Muscle layer of colon (tissue), 2 donors: ENCODE data around the gene L3MBTL3.

Experiments used
- H3K27ac ChIP-seq: one replicate; pipeline ENCODE4 v1.7.0; 2013; ENCODE audit warnings: low read depth, mild to moderate bottlenecking, low read length, moderate library complexity
- H3K27me3 ChIP-seq, 2 donors: one replicate each; pipeline ENCODE4 v1.7.0; 2013; ENCODE audit warnings: low read length in 2 of 2, mild to moderate bottlenecking in 2 of 2; ENCODE audit not compliant: insufficient read depth in 2 of 2, control insufficient read depth in 1 of 2
- H3K36me3 ChIP-seq: one replicate; pipeline ENCODE4 v1.7.0; 2013; ENCODE audit warnings: mild to moderate bottlenecking, low read length; ENCODE audit not compliant: insufficient read depth
- H3K4me1 ChIP-seq: one replicate; pipeline ENCODE4 v1.7.0; 2013; ENCODE audit warnings: mild to moderate bottlenecking, low read length; ENCODE audit not compliant: insufficient read depth
- H3K4me3 ChIP-seq, 2 donors: one replicate each; pipeline ENCODE4 v1.7.0; 2013; ENCODE audit warnings: low read length in 2 of 2, low read depth in 1 of 2, mild to moderate bottlenecking in 1 of 2, moderate library complexity in 1 of 2
- H3K9ac ChIP-seq: one replicate; pipeline ENCODE4 v1.7.0; 2013; ENCODE audit warnings: low read length
- H3K9me3 ChIP-seq: one replicate; pipeline ENCODE4 v1.7.0; 2013; ENCODE audit warnings: mild to moderate bottlenecking, low read length
- donor health status: abdominal sarcoma.
- donor health status: Adenocarcinoma of cecum.

Gene L3MBTL3

DNA sequence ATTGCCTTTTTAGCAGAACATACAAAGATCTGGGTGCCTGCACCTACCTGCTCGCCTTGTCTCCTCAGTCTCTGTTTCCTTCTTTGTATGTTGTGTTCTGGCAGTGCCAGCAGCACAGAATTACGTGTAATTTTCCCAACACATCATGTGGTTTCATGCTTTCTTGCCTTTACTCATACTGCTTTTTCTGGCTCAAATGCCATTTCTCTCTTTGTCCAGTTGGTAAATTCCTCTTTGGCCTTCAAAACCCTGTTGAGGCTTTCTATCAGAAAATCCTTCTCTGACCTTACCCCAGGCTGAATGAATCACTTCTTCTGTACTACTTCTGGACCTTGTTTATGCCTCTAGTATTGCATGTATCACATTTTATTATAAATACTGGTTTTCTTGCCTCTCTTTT is 31.8 kb downstream of the L3MBTL3 start:
- H3K27me3 ChIP-seq, result no peaks in the 10 kb centered on the region
- no peak overlapping the region for H3K4me3 ChIP-seq
- H3K9me3 ChIP-seq, result no peaks in the 10 kb centered on the region
- peaks cover 13% of the 10 kb centered on the region for H3K36me3 ChIP-seq
- H3K9ac ChIP-seq, result no peak overlapping the region
- H3K27ac ChIP-seq, result no peak overlapping the region
- H3K4me1 ChIP-seq, result no peaks in the 10 kb centered on the region

- Histone ChIP-seq H3K27ac (no peak overlapping the region), H3K4me3 (no peak overlapping the region), H3K9ac (no peak overlapping the region), H3K27me3 (no peaks in the 10 kb centered on the region), H3K4me1 (no peaks in the 10 kb centered on the region), H3K36me3 (peaks cover 31% of the 10 kb centered on the region), H3K9me3 (no peaks in the 10 kb centered on the region)
These were observed 36.3 kb downstream of the L3MBTL3 start for GRCh38 chr6:130054725-130055124.

DNA sequence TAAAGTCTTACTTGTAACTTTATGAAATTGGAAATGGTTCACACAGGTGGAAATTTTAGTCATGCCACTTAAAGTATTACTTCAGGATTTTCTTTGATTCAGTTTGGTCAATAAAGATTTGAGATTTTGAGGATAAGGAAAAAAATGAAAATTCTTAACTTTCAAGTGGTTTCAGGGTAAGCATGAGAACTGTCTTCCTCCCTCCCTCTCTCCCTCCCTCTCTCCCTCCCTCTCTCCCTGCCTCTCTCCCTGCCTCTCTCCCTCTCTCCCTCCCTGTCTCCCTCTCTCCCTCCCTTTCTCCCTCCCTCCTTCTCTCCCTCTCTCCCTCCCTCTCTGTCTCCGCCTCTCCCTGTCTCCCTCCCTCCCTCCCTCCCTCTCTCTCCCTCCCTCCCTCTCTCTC is 36.9 kb downstream of the L3MBTL3 start:
- Histone ChIP-seq H3K36me3 (peaks cover 31% of the 10 kb centered on the region), H3K27ac (no peak overlapping the region), H3K4me1 (no peaks in the 10 kb centered on the region), H3K27me3 (no peaks in the 10 kb centered on the region), H3K4me3 (no peak overlapping the region), H3K9ac (no peak overlapping the region), H3K9me3 (no peaks in the 10 kb centered on the region)

DNA sequence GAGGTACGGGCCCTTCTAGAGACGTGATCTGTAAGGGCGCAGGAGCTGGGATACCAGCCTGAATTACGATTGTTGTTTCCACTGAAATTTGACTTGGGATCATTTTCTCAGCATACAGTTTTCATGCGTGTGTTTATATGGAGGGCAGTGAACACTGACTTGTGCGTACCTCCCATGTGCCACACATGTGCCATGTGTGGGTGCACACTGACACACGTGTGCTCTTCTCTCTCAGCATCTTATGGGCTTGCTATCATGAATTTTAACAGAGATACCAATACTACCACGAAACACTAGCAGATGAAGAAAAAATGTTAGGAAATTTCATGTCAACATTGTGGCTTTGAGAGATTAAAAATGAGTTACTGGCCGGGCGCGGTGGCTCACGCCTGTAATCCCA is 39.1 kb downstream of the L3MBTL3 start:
- Histone ChIP-seq H3K9me3 (no peaks in the 10 kb centered on the region), H3K36me3 (peaks cover 23% of the 10 kb centered on the region), H3K9ac (no peak overlapping the region), H3K27ac (no peak overlapping the region), H3K4me1 (no peaks in the 10 kb centered on the region), H3K27me3 (no peaks in the 10 kb centered on the region), H3K4me3 (no peak overlapping the region)

- Histone ChIP-seq H3K4me3 (no peak overlapping the region), H3K9ac (no peak overlapping the region), H3K27me3 (no peaks in the 10 kb centered on the region), H3K36me3 (peaks cover 2% of the 10 kb centered on the region), H3K4me1 (no peaks in the 10 kb centered on the region), H3K27ac (no peak overlapping the region), H3K9me3 (no peaks in the 10 kb centered on the region)
These were observed 45.4 kb downstream of the L3MBTL3 start for GRCh38 chr6:130063806-130064205.

GRCh38 chr6:130065609-130066156 is 47.3 kb downstream of the L3MBTL3 start:
- Histone ChIP-seq H3K9ac (no peak overlapping the region), H3K36me3 (peaks cover 4% of the 10 kb centered on the region), H3K4me1 (no peaks in the 10 kb centered on the region), H3K4me3 (no peak overlapping the region), H3K27ac (no peak overlapping the region), H3K9me3 (no peaks in the 10 kb centered on the region), H3K27me3 (no peaks in the 10 kb centered on the region)

- no peaks in the 10 kb centered on the region for H3K9me3 ChIP-seq
- H3K27ac ChIP-seq, result no peak overlapping the region
- no peaks in the 10 kb centered on the region for H3K4me1 ChIP-seq
- no peak overlapping the region for H3K9ac ChIP-seq
- H3K36me3 ChIP-seq, result peaks cover 4% of the 10 kb centered on the region
- H3K27me3 ChIP-seq, result no peaks in the 10 kb centered on the region
- H3K4me3 ChIP-seq, result no peak overlapping the region
These were observed 51.1 kb downstream of the L3MBTL3 start for GRCh38 chr6:130069485-130069884.

DNA sequence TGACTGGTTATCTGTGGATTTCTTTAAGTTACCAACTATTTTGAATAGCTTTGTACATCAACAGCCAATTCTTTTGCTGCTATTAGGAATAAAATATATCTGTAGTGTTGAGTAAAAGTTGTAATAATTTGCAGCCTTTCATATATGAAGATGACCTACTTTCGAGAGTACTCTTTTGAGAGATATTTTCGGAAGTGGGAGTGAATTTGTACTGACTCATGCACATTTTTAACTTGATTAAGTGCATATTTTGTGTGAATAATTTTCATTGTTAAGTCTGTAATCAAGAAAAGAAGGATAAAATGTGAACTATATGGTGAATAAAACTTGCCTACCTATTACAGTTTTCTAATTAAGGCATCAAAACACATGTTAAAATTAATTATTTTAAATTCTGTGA is 51.9 kb downstream of the L3MBTL3 start:
- Histone ChIP-seq H3K27ac (no peak overlapping the region), H3K4me1 (no peaks in the 10 kb centered on the region), H3K4me3 (no peak overlapping the region), H3K27me3 (no peaks in the 10 kb centered on the region), H3K36me3 (peaks cover 4% of the 10 kb centered on the region), H3K9me3 (no peaks in the 10 kb centered on the region), H3K9ac (no peak overlapping the region)

DNA sequence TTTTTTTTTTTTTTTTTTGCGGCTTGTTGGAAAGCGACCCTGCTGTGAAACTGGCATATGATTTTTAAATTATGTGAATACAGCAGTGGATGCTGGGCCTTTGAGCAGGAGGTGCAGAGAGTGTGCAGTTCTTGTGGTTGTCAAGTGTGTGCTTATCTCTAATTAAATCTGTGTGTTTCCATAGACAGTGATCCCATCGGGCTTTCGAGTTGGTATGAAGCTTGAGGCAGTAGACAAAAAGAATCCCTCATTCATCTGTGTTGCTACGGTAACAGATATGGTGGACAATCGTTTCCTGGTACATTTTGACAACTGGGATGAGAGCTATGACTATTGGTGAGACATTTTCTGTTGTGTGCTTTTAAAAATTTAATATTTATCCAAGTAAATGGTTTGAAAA is 52.4 kb downstream of the L3MBTL3 start:
- Histone ChIP-seq H3K9ac (no peak overlapping the region), H3K27ac (no peak overlapping the region), H3K36me3 (peaks cover 4% of the 10 kb centered on the region), H3K9me3 (no peaks in the 10 kb centered on the region), H3K4me3 (no peak overlapping the region), H3K4me1 (no peaks in the 10 kb centered on the region), H3K27me3 (no peaks in the 10 kb centered on the region)

DNA sequence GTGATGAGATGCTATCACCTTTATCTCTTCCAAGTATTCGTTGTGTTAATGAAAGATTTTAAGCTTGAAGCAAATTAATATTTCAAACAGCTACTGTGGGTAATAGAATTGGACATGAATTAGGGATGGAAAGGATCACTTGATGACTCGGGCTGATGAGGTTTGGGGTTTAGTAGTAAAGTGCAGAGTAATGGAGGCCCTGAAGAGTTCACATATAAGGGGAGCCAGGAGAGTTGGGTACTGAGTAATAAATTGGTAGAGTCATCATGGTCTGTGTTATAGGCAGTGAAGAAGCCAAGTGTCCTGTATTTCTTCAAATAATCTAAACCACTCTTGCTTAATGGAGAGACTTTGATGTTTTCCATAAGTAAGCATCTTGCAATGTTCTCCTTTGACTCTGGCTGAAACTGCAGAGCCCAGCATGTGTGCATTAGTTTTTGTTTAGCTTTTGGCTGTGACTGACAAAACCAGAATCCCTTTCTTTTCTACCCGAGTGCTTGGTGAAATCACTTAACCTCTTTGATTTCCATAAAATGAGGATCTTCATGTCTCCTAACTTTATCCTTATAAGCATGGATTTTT is 57.6 kb downstream of the L3MBTL3 start:
- Histone ChIP-seq H3K9me3 (no peaks in the 10 kb centered on the region), H3K9ac (no peak overlapping the region), H3K27me3 (no peaks in the 10 kb centered on the region), H3K4me3 (no peak overlapping the region), H3K4me1 (no peaks in the 10 kb centered on the region), H3K27ac (no peak overlapping the region), H3K36me3 (no peaks in the 10 kb centered on the region)

- H3K27me3 ChIP-seq, result no peaks in the 10 kb centered on the region
- H3K36me3 ChIP-seq, result no peaks in the 10 kb centered on the region
- H3K9me3 ChIP-seq, result no peaks in the 10 kb centered on the region
- H3K9ac ChIP-seq, result no peak overlapping the region
- H3K4me1 ChIP-seq, result no peaks in the 10 kb centered on the region
- no peak overlapping the region for H3K27ac ChIP-seq
- H3K4me3 ChIP-seq, result no peak overlapping the region
These were observed 58.1 kb downstream of the L3MBTL3 start for GRCh38 chr6:130076512-130076911.

DNA sequence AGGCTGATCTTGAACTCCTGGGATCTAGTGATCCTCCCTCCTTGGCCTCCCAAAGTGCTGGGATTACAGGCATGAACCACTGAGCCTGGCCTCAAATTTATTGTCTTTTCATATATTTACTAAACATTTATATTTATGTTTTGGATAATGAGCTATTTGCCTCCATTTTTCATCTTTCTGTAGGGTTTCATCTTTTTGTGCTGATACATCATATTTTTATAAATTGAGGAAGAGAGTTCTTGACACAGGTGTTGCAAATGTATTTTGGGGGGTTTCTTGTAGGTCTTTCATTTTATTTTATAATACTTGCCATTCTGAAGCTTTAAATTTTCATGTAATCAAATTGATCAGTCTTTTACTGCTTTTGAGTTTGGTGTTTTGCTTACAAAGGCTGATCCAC is 72.4 kb downstream of the L3MBTL3 start:
- H3K4me3 ChIP-seq, result no peak overlapping the region
- no peaks in the 10 kb centered on the region for H3K36me3 ChIP-seq
- H3K9ac ChIP-seq, result no peak overlapping the region
- no peaks in the 10 kb centered on the region for H3K9me3 ChIP-seq
- peaks cover 3% of the 10 kb centered on the region for H3K4me1 ChIP-seq
- H3K27ac ChIP-seq, result no peak overlapping the region
- H3K27me3 ChIP-seq, result no peaks in the 10 kb centered on the region
